Fibroblast of peridontal ligament (primary cell): ENCODE data around the gene GSTM3.
"Not testable (repeated sequence)": the region's sequence is repeated elsewhere in the genome, so short reads cannot be mapped to it uniquely, and the experiment has no call there.

Experiments used
- DNase-seq: peaks from one replicate; pipeline ENCODE4 v3.0.0-alpha.2; 2010; ENCODE audit errors: extremely low read depth

The GSTM3 gene

GRCh38 chr1:109726728-109727373, 14.0 kb downstream of the GSTM3 start:
- DNase-seq = no peak

- DNase-seq = no peak
These were observed 14.8 kb downstream of the GSTM3 start for GRCh38 chr1:109726007-109726406.

- no peak for DNase-seq
These were observed 15.3 kb downstream of the GSTM3 start for GRCh38 chr1:109725510-109725909.

- DNase-seq = no peak
These were observed 15.9 kb downstream of the GSTM3 start for GRCh38 chr1:109724933-109725332.

GRCh38 chr1:109722908-109723691, 17.7 kb downstream of the GSTM3 start:
- DNase-seq = peak; percentile 16

- no peak for DNase-seq
These were observed 18.9 kb downstream of the GSTM3 start for GRCh38 chr1:109721971-109722370.

- DNase-seq = no peak
These were observed 19.8 kb downstream of the GSTM3 start for GRCh38 chr1:109721042-109721441.

GRCh38 chr1:109719337-109719837, 21.5 kb downstream of the GSTM3 start:
- peak; percentile 78 for DNase-seq

GRCh38 chr1:109718495-109718894, 22.3 kb downstream of the GSTM3 start:
- DNase-seq = no peak

- DNase-seq = no peak
These were observed 23.1 kb downstream of the GSTM3 start for GRCh38 chr1:109717729-109718128.

GRCh38 chr1:109716570-109717090, 24.2 kb downstream of the GSTM3 start:
- no peak for DNase-seq

- DNase-seq = no peak
These were observed 24.7 kb downstream of the GSTM3 start for GRCh38 chr1:109716121-109716520.

- DNase-seq = no peak
These were observed 26.0 kb downstream of the GSTM3 start for GRCh38 chr1:109714661-109715372.

- no peak for DNase-seq
These were observed 27.2 kb downstream of the GSTM3 start for GRCh38 chr1:109713636-109714035.

GRCh38 chr1:109712321-109712864, 28.4 kb downstream of the GSTM3 start:
- no peak for DNase-seq

- not testable (repeated sequence) for DNase-seq
These were observed 29.1 kb downstream of the GSTM3 start, which contains the start of gene GSTM5 for GRCh38 chr1:109711593-109712320. Gene GSTM5 (plus strand): TSS chr1:109712251. CDS start chr1:109712313, 62 bp downstream.

GRCh38 chr1:109709822-109710221, 31.0 kb downstream of the GSTM3 start:
- not testable (repeated sequence) for DNase-seq

GRCh38 chr1:109708949-109709348, 31.9 kb downstream of the GSTM3 start:
- not testable (repeated sequence) for DNase-seq

GRCh38 chr1:109705411-109705810, 35.4 kb downstream of the GSTM3 start:
- DNase-seq = no peak

GRCh38 chr1:109704173-109704572, 36.7 kb downstream of the GSTM3 start:
- DNase-seq = no peak

- DNase-seq = not testable (repeated sequence)
These were observed 37.9 kb downstream of the GSTM3 start for GRCh38 chr1:109702940-109703339.
